GM12872 (cell line): ENCODE data around the gene EMC7.

Experiments used
- TF ChIP-seq, protein P1 (sequence below): IDR thresholded peaks from 3 replicates; pipeline ENCODE4 v1.5.1; 2011; ENCODE audit warnings: low read depth, mild to moderate bottlenecking, low read length, moderate library complexity; ENCODE audit not compliant: insufficient read depth

EMC7 gene

DNA sequence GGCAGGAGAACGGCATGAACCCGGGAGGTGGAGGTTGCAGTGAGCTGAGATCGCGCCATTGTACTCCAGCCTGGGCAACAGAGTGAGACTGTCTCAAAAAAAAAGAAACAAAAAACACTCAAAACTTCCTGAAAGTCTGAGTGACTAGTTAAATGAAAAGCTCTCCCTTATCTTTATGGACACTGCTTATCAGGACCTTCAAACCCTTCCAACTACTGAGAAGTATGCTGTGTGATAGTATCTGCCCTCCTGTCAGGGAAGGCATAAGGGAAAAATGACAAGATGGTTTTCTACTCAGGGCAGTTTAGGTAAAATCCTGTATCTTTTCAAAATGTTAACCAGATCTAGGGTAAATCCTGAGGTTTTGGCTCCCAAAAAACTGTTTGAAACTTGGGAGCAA is 21.8 kb downstream of the EMC7 start:
- TF ChIP-seq, protein P1, sequence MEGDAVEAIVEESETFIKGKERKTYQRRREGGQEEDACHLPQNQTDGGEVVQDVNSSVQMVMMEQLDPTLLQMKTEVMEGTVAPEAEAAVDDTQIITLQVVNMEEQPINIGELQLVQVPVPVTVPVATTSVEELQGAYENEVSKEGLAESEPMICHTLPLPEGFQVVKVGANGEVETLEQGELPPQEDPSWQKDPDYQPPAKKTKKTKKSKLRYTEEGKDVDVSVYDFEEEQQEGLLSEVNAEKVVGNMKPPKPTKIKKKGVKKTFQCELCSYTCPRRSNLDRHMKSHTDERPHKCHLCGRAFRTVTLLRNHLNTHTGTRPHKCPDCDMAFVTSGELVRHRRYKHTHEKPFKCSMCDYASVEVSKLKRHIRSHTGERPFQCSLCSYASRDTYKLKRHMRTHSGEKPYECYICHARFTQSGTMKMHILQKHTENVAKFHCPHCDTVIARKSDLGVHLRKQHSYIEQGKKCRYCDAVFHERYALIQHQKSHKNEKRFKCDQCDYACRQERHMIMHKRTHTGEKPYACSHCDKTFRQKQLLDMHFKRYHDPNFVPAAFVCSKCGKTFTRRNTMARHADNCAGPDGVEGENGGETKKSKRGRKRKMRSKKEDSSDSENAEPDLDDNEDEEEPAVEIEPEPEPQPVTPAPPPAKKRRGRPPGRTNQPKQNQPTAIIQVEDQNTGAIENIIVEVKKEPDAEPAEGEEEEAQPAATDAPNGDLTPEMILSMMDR, result no peak

DNA sequence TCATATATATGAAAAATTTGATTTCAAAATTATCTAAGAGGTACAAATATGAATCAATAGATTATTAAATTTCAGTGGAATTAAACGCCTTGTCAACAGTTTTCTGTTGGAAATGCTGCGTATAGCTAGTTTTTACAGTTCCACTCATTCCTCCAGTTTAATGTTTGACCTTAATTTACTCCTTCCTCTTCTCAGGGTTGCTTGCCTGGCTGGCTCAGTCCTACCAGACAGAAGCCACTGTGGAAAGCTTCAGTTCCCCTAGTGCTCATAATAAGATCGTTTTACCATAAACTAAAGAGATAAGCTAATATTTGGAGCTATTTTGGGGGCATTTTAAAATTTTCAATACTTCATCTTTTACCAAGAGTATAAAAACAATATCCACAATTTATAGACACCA is 22.8 kb downstream of the EMC7 start:
- TF ChIP-seq, protein P1, result no peak

DNA sequence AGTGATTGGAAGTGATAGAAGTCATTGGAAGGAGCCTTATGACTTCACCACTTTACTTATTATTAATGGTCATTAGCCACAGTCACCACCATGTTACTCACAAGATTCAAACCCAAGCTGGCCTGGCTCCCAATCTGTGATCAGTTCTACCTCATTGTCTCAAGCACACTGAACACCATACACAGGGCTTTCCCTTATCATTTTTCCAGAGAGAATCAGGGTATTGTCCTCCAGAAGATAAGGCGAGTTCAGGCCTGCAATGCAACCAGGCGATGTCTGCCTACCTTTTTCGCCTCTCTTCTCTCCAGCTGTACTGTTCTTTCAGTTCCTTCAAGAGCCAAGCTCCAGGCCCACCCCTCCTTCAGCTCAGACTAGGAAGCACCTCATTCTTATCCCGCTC is 24.9 kb downstream of the EMC7 start:
- TF ChIP-seq, protein P1, result no peak

DNA sequence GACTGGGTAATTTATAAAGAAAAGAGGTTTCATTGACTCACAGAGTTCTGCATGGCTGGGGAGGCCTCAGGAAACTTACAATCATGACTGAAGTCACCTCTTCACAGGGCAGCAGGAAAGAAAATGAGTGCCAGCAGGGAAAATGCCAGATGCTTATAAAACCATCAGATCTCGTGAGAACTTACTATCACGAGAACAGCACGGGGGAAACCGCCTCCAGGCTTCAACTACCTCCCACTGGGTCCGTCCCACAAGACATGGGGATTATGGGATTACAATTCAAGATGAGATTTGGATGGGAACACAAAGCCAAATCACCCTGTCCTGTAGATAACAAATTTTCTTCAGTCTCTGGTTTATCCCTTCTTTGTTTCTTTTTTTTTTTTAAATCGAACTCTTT is 31.7 kb downstream of the EMC7 start:
- TF ChIP-seq, protein P1, result no peak

DNA sequence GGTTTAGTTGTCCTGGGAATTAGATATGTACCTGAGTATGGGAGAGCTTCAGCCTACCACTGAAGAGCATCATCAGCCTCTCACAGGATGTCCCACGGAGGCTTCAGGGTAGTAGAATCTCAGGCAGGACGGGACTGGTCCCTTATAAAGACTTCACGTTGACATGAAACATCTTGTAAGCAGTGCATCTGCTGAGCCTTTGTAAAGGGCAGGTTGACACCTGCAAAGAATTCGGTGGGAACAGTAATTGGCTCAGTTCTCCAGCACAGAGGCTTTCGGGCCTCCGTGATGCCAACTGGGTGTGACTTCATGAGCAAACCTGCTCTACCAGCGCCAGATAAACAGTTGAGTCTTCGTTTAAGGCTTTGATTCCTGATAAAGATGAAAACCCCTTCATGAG is 35.7 kb downstream of the EMC7 start:
- TF ChIP-seq, protein P1, result no peak

DNA sequence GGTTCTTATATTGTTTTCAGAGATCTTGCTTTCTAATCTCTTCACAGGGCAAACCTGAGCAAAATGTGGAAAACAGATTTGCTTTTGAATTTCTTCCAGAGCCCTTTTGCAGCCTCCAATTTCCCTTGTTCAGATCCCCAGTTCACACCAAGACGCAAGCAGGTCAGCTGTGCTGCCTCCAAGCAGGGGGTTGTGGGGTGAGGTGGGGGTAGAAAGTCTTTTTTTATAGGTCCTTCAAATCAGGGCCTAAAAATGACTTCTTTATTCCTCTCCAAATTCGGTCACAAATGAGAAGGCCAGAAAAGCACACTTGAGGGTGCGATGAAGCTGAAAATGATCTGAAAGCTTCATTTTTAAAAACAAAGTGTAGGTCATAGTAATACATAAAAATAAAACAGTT is 36.4 kb downstream of the EMC7 start:
- TF ChIP-seq, protein P1, result no peak

DNA sequence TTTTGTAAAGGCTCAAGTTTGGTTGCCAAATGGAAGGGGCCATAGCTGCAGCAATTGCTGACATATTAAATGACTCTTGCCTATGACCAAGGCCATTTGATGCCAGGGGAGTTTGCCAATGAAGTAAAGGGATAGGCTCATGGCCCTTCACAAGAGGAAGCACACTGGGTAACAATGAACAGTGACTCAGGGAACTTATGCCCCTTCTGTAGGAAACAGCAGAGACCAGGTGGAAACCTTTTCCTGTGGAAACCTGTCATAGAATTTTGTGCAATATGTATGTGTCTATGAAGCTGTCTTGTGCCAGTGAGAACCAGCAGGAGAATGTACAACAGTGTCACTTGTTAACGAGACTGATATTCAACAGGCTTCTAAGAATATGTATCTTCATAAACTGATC is 37.2 kb downstream of the EMC7 start:
- TF ChIP-seq, protein P1, result no peak

DNA sequence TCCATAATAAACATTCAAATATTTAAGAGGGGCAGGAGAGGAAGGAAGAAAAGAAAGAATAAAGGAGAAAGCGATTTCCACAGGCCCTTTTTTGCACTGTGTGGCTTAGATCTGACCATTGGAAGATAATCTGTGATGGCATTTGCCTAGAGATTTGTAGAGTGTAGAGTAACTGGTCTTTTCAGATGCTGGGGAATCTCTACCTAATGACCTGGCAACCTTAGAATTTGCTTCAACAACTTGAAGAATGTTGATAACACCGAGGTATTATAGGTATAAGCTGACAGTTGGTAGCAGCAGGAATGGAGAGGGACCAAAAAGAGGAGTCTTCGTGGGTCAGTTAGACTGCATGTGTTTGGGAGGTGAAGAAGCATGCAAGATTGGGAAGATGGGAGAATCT is 41.7 kb downstream of the EMC7 start:
- TF ChIP-seq, protein P1, result no peak
